Caco-2 (cell line): Measurements from ENCODE around the gene ACSL5. TPM values are rescaled to one million over a fixed set of nuclear protein-coding genes. Genes with fewer than 3 reads are reported as not detected.

Experiments
- BruUV-seq: library from RNA; stranded (reverse); fragments of 400-500 nt; replicated peaks from 2 replicates; lab custom pipeline; 2021; lab: Mats Ljungman, UMichigan
- CTCF ChIA-PET: fragments of 300-600 bp; sonication (Branson Sonifier 250); formaldehyde crosslinking; loops from one replicate; lab custom pipeline; 2022; ENCODE audit warnings: antibody characterized with exemption; lab: Charles Lee
- POLR2A ChIA-PET: fragments of 300-600 bp; sonication (Branson Sonifier 250); formaldehyde crosslinking; loops from one replicate; lab custom pipeline; 2022; ENCODE audit warnings: antibody characterized with exemption; lab: Charles Lee
- DNase-seq, 2 experiments: peaks; one replicate each; pipeline versions ENCODE4 v3.0.0 to v3.0.0-alpha.2; 2020 to 2022
- H3K27me3 ChIP-seq: replicated peaks from 2 replicates; pipeline ENCODE4 v1.6.0; 2011; ENCODE audit warnings: low read length; ENCODE audit not compliant: control insufficient read depth, insufficient read depth
- H3K36me3 ChIP-seq: 2 replicates; pipeline ENCODE4 v1.5.1; 2011; ENCODE audit warnings: low read length; ENCODE audit not compliant: control insufficient read depth, insufficient read depth
- H3K4me1 ChIP-seq: fragments of 250-450 bp; sonication (Bioruptor Pico); 2 replicates; pipeline ENCODE4 v1.5.1; 2020; ENCODE audit warnings: mild to moderate bottlenecking
- H3K4me3 ChIP-seq: 2 replicates; pipeline ENCODE4 v1.5.1; 2011; ENCODE audit warnings: low read depth, mild to moderate bottlenecking, control low read depth, low read length
- H3K9me3 ChIP-seq: fragments of 250-450 bp; sonication (Bioruptor Pico); 2 replicates; pipeline ENCODE4 v1.5.1; 2020; ENCODE audit warnings: mild to moderate bottlenecking, moderate library complexity
- H3K27ac Mint-ChIP-seq: one replicate; pipeline ENCODE4 v1.8.0; 2022; ENCODE audit warnings: mixed read lengths; ENCODE audit not compliant: unreplicated experiment
- H3K27me3 Mint-ChIP-seq: one replicate; pipeline ENCODE4 v1.8.0; 2022; ENCODE audit warnings: mixed read lengths; ENCODE audit not compliant: insufficient read depth, unreplicated experiment
- H3K36me3 Mint-ChIP-seq: one replicate; pipeline ENCODE4 v1.8.0; 2022; ENCODE audit warnings: mild to moderate bottlenecking, mixed read lengths; ENCODE audit not compliant: insufficient read depth, unreplicated experiment
- H3K4me1 Mint-ChIP-seq: one replicate; pipeline ENCODE4 v1.8.0; 2022; ENCODE audit warnings: low read depth, mixed read lengths; ENCODE audit not compliant: unreplicated experiment
- H3K4me3 Mint-ChIP-seq: one replicate; pipeline ENCODE4 v1.8.0; 2022; ENCODE audit warnings: mild to moderate bottlenecking, moderate library complexity, mixed read lengths; ENCODE audit not compliant: unreplicated experiment
- H3K9me3 Mint-ChIP-seq: one replicate; pipeline ENCODE4 v1.8.0; 2022; ENCODE audit warnings: mixed read lengths; ENCODE audit not compliant: unreplicated experiment
- intact Hi-C: fragments of 100-400 bp; cut with micrococcal nuclease; formaldehyde crosslinking; loops from one replicate; pipeline ENCODE4 v1.10.0; 2022; ENCODE audit not compliant: unreplicated experiment
- total RNA-seq: library from RNA; stranded (reverse); gene quantifications from 2 replicates; pipeline ENCODE4 v1.2.3, GENCODE V29; 2022
- TF ChIP-seq, protein P1 (sequence below), 2 experiments: fragments of 200-600 bp in 1 of 2; IDR thresholded peaks; 1 replicate in 1 of 2; 2 replicates in 1 of 2; pipeline versions ENCODE4 v1.5.1 to v1.8.0; 2011 to 2022; ENCODE audit warnings: antibody characterized with exemption in 1 of 2, control low read depth in 1 of 2, inconsistent platforms in 1 of 2, low read depth in 1 of 2, low read length in 1 of 2, mild to moderate bottlenecking in 1 of 2, moderate library complexity in 1 of 2; ENCODE audit not compliant: insufficient read depth in 1 of 2, severe bottlenecking in 1 of 2, unreplicated experiment in 1 of 2

Gene ACSL5
- total RNA-seq, 1 experiment from 2014 or later: 46.6 TPM

DNA sequence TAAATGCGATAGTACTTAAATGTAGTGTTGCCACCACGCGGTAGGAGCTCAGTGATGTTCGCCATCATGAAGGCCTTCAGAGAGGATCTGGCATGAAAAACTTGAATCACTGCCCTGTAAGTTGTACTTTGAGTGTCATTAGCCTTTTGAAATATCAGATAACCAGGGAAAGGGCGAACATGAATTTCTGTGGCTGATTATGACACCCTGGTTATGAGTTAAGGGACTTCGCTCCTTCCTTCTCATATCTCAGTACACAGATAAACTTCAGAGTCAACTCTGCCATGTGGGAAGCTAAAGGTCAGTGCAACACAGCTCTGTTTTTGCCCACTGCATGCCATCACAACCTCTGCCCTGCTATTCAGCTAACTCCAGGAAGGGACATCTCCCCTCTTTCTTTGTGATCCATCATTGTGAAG, 8.9 kb upstream of the ACSL5 start:
- no TSS peak for BruUV-seq
- no peaks in the 10 kb centered on the region for H3K27me3 ChIP-seq
- no peaks in the 10 kb centered on the region for H3K36me3 ChIP-seq
- DNase-seq: peak in 1 of 2 experiments; percentile 54
- no peaks in the 10 kb centered on the region for H3K9me3 ChIP-seq
- CTCF ChIA-PET: interaction anchor here (2.5 kb wide), 1 partner anchor 10 kb away, joined by 19 read pairs; the partner anchor contains the start of gene ACSL5
- Mint-ChIP-seq H3K9me3 (no peaks in the 10 kb centered on the region), H3K4me1 (peaks cover 34% of the 10 kb centered on the region), H3K4me3 (no peak overlapping the region), H3K36me3 (no peaks in the 10 kb centered on the region), H3K27me3 (no peaks in the 10 kb centered on the region), H3K27ac (peak overlapping the region; percentile 78)
- TF ChIP-seq, protein P1, sequence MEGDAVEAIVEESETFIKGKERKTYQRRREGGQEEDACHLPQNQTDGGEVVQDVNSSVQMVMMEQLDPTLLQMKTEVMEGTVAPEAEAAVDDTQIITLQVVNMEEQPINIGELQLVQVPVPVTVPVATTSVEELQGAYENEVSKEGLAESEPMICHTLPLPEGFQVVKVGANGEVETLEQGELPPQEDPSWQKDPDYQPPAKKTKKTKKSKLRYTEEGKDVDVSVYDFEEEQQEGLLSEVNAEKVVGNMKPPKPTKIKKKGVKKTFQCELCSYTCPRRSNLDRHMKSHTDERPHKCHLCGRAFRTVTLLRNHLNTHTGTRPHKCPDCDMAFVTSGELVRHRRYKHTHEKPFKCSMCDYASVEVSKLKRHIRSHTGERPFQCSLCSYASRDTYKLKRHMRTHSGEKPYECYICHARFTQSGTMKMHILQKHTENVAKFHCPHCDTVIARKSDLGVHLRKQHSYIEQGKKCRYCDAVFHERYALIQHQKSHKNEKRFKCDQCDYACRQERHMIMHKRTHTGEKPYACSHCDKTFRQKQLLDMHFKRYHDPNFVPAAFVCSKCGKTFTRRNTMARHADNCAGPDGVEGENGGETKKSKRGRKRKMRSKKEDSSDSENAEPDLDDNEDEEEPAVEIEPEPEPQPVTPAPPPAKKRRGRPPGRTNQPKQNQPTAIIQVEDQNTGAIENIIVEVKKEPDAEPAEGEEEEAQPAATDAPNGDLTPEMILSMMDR (IDR thresholded peaks at IDR 0.05; ENCODE audit: insufficient read depth in 1 of 2, low read depth in 1 of 2, low read length in 1 of 2, severe bottlenecking in 1 of 2, unreplicated experiment in 1 of 2): no peak
- H3K4me1 ChIP-seq: peaks cover 59% of the 10 kb centered on the region
- intact Hi-C loops: loop anchor here (1.0 kb wide), 1 partner anchor 18 kb away; no protein-coding TSS in a partner anchor
- H3K4me3 ChIP-seq: no peak overlapping the region
- POLR2A ChIA-PET: interaction anchor here (2.3 kb wide), 1 partner anchor 9 kb away, joined by 12 read pairs; the partner anchor contains the start of gene ACSL5

GRCh38 chr10:112365451-112365850, 8.5 kb upstream of the ACSL5 start:
- no peak overlapping the region for H3K4me3 ChIP-seq
- intact Hi-C loops: loop anchor here (1.0 kb wide), 1 partner anchor 18 kb away; no protein-coding TSS in a partner anchor
- ChIA-PET POLR2A (interaction anchor here (2.3 kb wide), 1 partner anchor 8 kb away, joined by 12 read pairs; the partner anchor contains the start of gene ACSL5), CTCF (interaction anchor here (2.5 kb wide), 1 partner anchor 9 kb away, joined by 19 read pairs; the partner anchor contains the start of gene ACSL5)
- TF ChIP-seq, protein P1 (IDR thresholded peaks at IDR 0.05; ENCODE audit: insufficient read depth in 1 of 2, low read depth in 1 of 2, low read length in 1 of 2, severe bottlenecking in 1 of 2, unreplicated experiment in 1 of 2): no peak
- H3K9me3 Mint-ChIP-seq: no peaks in the 10 kb centered on the region
- no peaks in the 10 kb centered on the region for H3K36me3 ChIP-seq
- peaks cover 54% of the 10 kb centered on the region for H3K4me1 ChIP-seq
- H3K36me3 Mint-ChIP-seq: no peaks in the 10 kb centered on the region
- no peaks in the 10 kb centered on the region for H3K27me3 Mint-ChIP-seq
- BruUV-seq: no TSS peak
- H3K4me1 Mint-ChIP-seq: peaks cover 32% of the 10 kb centered on the region
- no peaks in the 10 kb centered on the region for H3K27me3 ChIP-seq
- peak overlapping the region; percentile 78 for H3K27ac Mint-ChIP-seq
- H3K4me3 Mint-ChIP-seq: no peak overlapping the region
- no peaks in the 10 kb centered on the region for H3K9me3 ChIP-seq
- DNase-seq: no peak

DNA sequence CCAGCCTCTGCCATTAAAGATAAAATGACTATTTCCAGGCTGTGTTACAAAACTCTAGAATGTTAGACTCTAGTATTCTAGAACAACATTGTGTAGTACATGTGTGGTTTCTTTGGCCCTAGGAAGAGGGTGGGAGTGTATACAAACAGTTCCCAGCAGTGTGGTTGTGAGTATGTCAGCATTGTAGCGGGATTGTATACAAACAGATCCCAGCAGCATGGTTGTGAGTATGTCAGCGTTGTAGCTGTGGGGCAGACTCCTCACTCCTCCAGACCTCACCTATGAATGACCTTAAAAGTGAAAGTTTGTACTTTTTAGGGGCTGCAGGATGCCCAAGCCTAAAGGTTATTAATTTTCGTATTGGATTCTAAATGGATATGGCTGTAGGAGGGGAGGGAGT, 6.9 kb upstream of the ACSL5 start:
- DNase-seq: peak in 1 of 2 experiments; percentile 0
- intact Hi-C loops: no loop called here
- no peaks in the 10 kb centered on the region for H3K36me3 ChIP-seq
- H3K27ac Mint-ChIP-seq: no peak overlapping the region
- POLR2A ChIA-PET: no interaction called here
- no peak overlapping the region for H3K4me3 ChIP-seq
- TF ChIP-seq, protein P1 (IDR thresholded peaks at IDR 0.05; ENCODE audit: insufficient read depth in 1 of 2, low read depth in 1 of 2, low read length in 1 of 2, severe bottlenecking in 1 of 2, unreplicated experiment in 1 of 2): no peak
- H3K9me3 Mint-ChIP-seq: no peaks in the 10 kb centered on the region
- no peaks in the 10 kb centered on the region for H3K27me3 Mint-ChIP-seq
- no peaks in the 10 kb centered on the region for H3K27me3 ChIP-seq
- BruUV-seq: no TSS peak
- no peak overlapping the region for H3K4me3 Mint-ChIP-seq
- H3K36me3 Mint-ChIP-seq: peaks cover 5% of the 10 kb centered on the region
- peaks cover 43% of the 10 kb centered on the region for H3K4me1 ChIP-seq
- H3K4me1 Mint-ChIP-seq: peaks cover 21% of the 10 kb centered on the region
- 0 out of 2 replicates have a peak, but pooled peaks cover 1% of the 10 kb centered on the region for H3K9me3 ChIP-seq
- CTCF ChIA-PET: interaction anchor here (0.6 kb wide), 1 partner anchor 216 kb away, joined by 3 read pairs; no protein-coding TSS in a partner anchor
